WTC11 (cell line): ENCODE results near the gene FIZ1. TPM values are rescaled to one million over a fixed set of nuclear protein-coding genes. Genes with fewer than 3 reads are reported as not detected.

Source experiments
- ATAC-seq: fragments of 200-7000 bp; cut with Tn5 transposase; 2 replicates; pipeline ENCODE4 v1.10.0; 2021; ENCODE audit warnings: mild to moderate bottlenecking, moderate library complexity
- CTCF ChIA-PET: fragments of 300-600 bp; sonication (Branson Sonifier 250); formaldehyde crosslinking; loops from one replicate; lab custom pipeline; 2021; ENCODE audit warnings: antibody characterized with exemption; lab: Charles Lee
- POLR2A ChIA-PET: fragments of 350-600 bp; sonication (Branson Sonifier 250); formaldehyde crosslinking; loops from one replicate; lab custom pipeline; 2021; ENCODE audit warnings: antibody characterized with exemption; lab: Charles Lee
- DNase-seq: peaks from one replicate; pipeline ENCODE4 v3.0.0; 2021; ENCODE audit warnings: low spot score
- H3K27ac Mint-ChIP-seq: 2 replicates; pipeline ENCODE4 v1.8.0; 2021; ENCODE audit warnings: mixed read lengths
- H3K27me3 Mint-ChIP-seq: 2 replicates; pipeline ENCODE4 v1.8.0; 2021; ENCODE audit warnings: low read depth, mild to moderate bottlenecking, moderate library complexity, mixed read lengths
- H3K36me3 Mint-ChIP-seq: 2 replicates; pipeline ENCODE4 v1.8.0; 2021; ENCODE audit warnings: mixed read lengths
- H3K4me1 Mint-ChIP-seq: 2 replicates; pipeline ENCODE4 v1.8.0; 2022; ENCODE audit warnings: mixed read lengths
- H3K4me3 Mint-ChIP-seq: 2 replicates; pipeline ENCODE4 v1.8.0; 2021; ENCODE audit warnings: mild to moderate bottlenecking, moderate library complexity, mixed read lengths
- H3K9me3 Mint-ChIP-seq: 2 replicates; pipeline ENCODE4 v1.8.0; 2021; ENCODE audit warnings: mixed read lengths
- CBFB ChIP-seq: sonication (generic); formaldehyde crosslinking; IDR thresholded peaks from 2 replicates; pipeline ENCODE4 v1.8.1; 2022; ENCODE audit warnings: mild to moderate bottlenecking, low read depth, missing genetic modification reagents
- EMX1 ChIP-seq: fragments of 250-450 bp; sonication (Bioruptor Pico); IDR thresholded peaks from 2 replicates; pipeline ENCODE4 v1.8.0; 2021; ENCODE audit warnings: mild to moderate bottlenecking
- FOXP1 ChIP-seq: sonication (generic); formaldehyde crosslinking; IDR thresholded peaks from 2 replicates; pipeline ENCODE4 v1.8.0; 2022; ENCODE audit warnings: missing genetic modification reagents, mild to moderate bottlenecking, moderate library complexity, borderline replicate concordance
- NFYB ChIP-seq: sonication (generic); formaldehyde crosslinking; conservative IDR thresholded peaks from 2 replicates; pipeline ENCODE4 v1.8.0; 2022; ENCODE audit warnings: low read depth, missing genetic modification reagents
- OVOL2 ChIP-seq: fragments of 250-450 bp; sonication (Bioruptor Pico); IDR thresholded peaks from 2 replicates; pipeline ENCODE4 v1.9.0; 2021; ENCODE audit warnings: mild to moderate bottlenecking, borderline replicate concordance
- RELA ChIP-seq: sonication (generic); formaldehyde crosslinking; IDR thresholded peaks from 2 replicates; pipeline ENCODE4 v1.8.1; 2022; ENCODE audit warnings: missing genetic modification reagents, mild to moderate bottlenecking, borderline replicate concordance
- RORB ChIP-seq: fragments of 250-450 bp; sonication (Bioruptor Pico); IDR thresholded peaks from 2 replicates; pipeline ENCODE4 v1.9.0; 2021; ENCODE audit warnings: mild to moderate bottlenecking
- SOX15 ChIP-seq: fragments of 250-450 bp; sonication (Bioruptor Pico); IDR thresholded peaks from 2 replicates; pipeline ENCODE4 v1.9.0; 2021; ENCODE audit warnings: mild to moderate bottlenecking
- ZNF138 ChIP-seq: sonication (generic); formaldehyde crosslinking; conservative IDR thresholded peaks from 2 replicates; pipeline ENCODE4 v1.8.1; 2022; ENCODE audit warnings: mild to moderate bottlenecking, moderate library complexity, missing genetic modification reagents
- ZNF671 ChIP-seq: fragments of 250-450 bp; sonication (Bioruptor Pico); IDR thresholded peaks from 2 replicates; pipeline ENCODE4 v1.8.0; 2021; ENCODE audit warnings: mild to moderate bottlenecking
- total RNA-seq: library from RNA; stranded (reverse); gene quantifications from 3 replicates; pipeline ENCODE4 v1.2.3, GENCODE V29; 2021
- TF ChIP-seq, protein P1 (sequence below): fragments of 250-450 bp; sonication (Bioruptor Pico); conservative IDR thresholded peaks from 2 replicates; pipeline ENCODE4 v1.9.0; 2021; ENCODE audit warnings: mild to moderate bottlenecking
- TF ChIP-seq, protein P2 (sequence below): sonication (generic); formaldehyde crosslinking; IDR thresholded peaks from 2 replicates; pipeline ENCODE4 v1.8.0; 2023; ENCODE audit warnings: missing genetic modification reagents, mild to moderate bottlenecking, borderline replicate concordance
- TF ChIP-seq, protein P3 (sequence below): sonication (generic); formaldehyde crosslinking; IDR thresholded peaks from 2 replicates; pipeline ENCODE4 v1.8.1; 2022; ENCODE audit warnings: low read depth, mild to moderate bottlenecking, moderate library complexity, missing genetic modification reagents, borderline replicate concordance
- TF ChIP-seq, protein P4 (sequence below): sonication (generic); formaldehyde crosslinking; IDR thresholded peaks from 2 replicates; pipeline ENCODE4 v1.8.1; 2022; ENCODE audit warnings: low read depth, missing genetic modification reagents, borderline replicate concordance
- TF ChIP-seq, protein P5 (sequence below): sonication (generic); formaldehyde crosslinking; IDR thresholded peaks from 2 replicates; pipeline ENCODE4 v1.8.1; 2023; ENCODE audit warnings: mild to moderate bottlenecking, missing genetic modification reagents, borderline replicate concordance
- TF ChIP-seq, protein P6 (sequence below): sonication (generic); formaldehyde crosslinking; IDR thresholded peaks from 2 replicates; pipeline ENCODE4 v1.8.1; 2023; ENCODE audit warnings: mild to moderate bottlenecking, moderate library complexity, missing genetic modification reagents
- TF ChIP-seq, protein P7 (sequence below): fragments of 250-450 bp; sonication (Bioruptor Pico); IDR thresholded peaks from 2 replicates; pipeline ENCODE4 v1.9.0; 2021; ENCODE audit warnings: moderate library complexity, mild to moderate bottlenecking, inconsistent platforms, borderline replicate concordance

FIZ1 gene
- total RNA-seq, 1 experiment from 2014 or later: 20.1 TPM

DNA sequence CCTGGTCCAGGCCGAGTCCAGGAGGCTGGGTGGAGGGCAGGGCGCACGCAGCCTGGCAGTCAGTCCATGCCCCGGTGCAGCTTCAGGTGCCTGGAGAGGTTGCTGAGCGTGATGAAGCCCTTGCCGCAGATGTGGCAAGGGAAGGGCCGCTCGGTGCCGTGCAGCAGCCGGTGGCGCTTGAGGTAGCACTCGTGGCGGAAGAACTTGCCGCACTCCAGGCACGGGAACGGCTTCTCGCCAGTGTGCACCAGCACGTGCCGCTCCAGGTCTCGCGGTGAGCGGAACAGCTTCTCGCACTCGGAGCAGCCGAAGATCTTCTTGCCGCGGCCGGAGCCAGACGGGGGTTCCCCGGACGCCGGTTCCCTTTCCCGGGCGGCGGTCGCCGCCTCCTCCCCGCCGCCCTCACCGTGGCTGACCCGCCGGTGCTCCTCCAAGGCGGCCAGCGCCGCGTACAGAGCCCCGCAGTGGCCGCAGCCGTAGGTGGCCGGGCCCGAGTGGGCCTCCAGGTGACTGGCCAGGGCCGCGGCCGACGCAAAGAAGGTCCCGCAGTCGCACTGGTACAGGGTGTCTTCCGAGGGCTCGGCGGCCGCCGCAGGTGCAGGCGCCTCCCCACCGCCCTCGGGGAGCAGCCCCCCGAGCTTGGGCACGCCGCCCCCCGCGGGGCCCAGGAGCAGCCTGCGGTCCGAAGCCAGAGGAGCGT is 6.8 kb downstream of the FIZ1 start (continued):
- TF ChIP-seq, protein P1, sequence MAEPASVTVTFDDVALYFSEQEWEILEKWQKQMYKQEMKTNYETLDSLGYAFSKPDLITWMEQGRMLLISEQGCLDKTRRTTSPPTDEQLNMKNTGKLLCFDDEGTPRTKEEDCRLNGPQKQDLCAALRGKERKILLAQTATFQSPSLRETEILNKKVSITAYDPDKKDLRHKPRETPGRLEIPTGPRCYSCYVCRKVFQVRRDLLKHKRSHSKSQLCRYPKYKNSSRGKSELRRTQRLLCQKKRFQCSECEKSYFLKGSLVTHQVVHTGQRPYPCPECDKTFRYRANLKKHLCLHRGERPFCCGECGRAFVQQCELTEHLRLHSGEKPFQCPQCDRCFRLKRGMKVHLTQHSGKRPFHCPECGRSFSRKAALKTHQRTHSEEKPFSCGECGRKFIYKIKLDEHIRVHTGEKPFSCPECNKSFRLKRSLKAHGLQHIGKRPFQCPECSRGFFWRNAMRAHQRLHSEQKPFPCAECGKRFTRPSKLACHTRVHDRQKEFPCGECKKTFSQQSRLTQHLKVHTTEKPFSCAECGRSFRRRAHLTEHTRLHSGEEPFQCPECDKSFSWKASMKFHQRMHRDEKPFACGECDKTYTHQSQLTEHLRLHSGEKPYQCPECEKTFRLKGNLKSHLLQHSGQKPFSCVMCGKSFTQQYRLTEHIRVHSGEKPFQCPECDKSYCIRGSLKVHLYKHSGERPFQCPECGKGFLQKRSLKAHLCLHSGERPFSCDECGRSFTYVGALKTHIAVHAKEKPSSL (CRISPR knock-in tag): no peak
- no peak for TF ChIP-seq EMX1 (CRISPR knock-in tag)
- no peak for TF ChIP-seq FOXP1
- TF ChIP-seq, protein P2, sequence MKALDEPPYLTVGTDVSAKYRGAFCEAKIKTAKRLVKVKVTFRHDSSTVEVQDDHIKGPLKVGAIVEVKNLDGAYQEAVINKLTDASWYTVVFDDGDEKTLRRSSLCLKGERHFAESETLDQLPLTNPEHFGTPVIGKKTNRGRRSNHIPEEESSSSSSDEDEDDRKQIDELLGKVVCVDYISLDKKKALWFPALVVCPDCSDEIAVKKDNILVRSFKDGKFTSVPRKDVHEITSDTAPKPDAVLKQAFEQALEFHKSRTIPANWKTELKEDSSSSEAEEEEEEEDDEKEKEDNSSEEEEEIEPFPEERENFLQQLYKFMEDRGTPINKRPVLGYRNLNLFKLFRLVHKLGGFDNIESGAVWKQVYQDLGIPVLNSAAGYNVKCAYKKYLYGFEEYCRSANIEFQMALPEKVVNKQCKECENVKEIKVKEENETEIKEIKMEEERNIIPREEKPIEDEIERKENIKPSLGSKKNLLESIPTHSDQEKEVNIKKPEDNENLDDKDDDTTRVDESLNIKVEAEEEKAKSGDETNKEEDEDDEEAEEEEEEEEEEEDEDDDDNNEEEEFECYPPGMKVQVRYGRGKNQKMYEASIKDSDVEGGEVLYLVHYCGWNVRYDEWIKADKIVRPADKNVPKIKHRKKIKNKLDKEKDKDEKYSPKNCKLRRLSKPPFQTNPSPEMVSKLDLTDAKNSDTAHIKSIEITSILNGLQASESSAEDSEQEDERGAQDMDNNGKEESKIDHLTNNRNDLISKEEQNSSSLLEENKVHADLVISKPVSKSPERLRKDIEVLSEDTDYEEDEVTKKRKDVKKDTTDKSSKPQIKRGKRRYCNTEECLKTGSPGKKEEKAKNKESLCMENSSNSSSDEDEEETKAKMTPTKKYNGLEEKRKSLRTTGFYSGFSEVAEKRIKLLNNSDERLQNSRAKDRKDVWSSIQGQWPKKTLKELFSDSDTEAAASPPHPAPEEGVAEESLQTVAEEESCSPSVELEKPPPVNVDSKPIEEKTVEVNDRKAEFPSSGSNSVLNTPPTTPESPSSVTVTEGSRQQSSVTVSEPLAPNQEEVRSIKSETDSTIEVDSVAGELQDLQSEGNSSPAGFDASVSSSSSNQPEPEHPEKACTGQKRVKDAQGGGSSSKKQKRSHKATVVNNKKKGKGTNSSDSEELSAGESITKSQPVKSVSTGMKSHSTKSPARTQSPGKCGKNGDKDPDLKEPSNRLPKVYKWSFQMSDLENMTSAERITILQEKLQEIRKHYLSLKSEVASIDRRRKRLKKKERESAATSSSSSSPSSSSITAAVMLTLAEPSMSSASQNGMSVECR (CRISPR knock-in tag): no peak
- no peak for TF ChIP-seq OVOL2
- no peak for TF ChIP-seq SOX15 (CRISPR knock-in tag)
- no peak for TF ChIP-seq CBFB
- TF ChIP-seq RELA (CRISPR knock-in tag): no peak
- TF ChIP-seq ZNF138 (CRISPR knock-in tag): no peak
- TF ChIP-seq, protein P3, sequence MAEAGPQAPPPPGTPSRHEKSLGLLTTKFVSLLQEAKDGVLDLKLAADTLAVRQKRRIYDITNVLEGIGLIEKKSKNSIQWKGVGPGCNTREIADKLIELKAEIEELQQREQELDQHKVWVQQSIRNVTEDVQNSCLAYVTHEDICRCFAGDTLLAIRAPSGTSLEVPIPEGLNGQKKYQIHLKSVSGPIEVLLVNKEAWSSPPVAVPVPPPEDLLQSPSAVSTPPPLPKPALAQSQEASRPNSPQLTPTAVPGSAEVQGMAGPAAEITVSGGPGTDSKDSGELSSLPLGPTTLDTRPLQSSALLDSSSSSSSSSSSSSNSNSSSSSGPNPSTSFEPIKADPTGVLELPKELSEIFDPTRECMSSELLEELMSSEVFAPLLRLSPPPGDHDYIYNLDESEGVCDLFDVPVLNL: no peak
- TF ChIP-seq, protein P4, sequence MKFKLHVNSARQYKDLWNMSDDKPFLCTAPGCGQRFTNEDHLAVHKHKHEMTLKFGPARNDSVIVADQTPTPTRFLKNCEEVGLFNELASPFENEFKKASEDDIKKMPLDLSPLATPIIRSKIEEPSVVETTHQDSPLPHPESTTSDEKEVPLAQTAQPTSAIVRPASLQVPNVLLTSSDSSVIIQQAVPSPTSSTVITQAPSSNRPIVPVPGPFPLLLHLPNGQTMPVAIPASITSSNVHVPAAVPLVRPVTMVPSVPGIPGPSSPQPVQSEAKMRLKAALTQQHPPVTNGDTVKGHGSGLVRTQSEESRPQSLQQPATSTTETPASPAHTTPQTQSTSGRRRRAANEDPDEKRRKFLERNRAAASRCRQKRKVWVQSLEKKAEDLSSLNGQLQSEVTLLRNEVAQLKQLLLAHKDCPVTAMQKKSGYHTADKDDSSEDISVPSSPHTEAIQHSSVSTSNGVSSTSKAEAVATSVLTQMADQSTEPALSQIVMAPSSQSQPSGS (CRISPR knock-in tag): no peak
- TF ChIP-seq, protein P5, sequence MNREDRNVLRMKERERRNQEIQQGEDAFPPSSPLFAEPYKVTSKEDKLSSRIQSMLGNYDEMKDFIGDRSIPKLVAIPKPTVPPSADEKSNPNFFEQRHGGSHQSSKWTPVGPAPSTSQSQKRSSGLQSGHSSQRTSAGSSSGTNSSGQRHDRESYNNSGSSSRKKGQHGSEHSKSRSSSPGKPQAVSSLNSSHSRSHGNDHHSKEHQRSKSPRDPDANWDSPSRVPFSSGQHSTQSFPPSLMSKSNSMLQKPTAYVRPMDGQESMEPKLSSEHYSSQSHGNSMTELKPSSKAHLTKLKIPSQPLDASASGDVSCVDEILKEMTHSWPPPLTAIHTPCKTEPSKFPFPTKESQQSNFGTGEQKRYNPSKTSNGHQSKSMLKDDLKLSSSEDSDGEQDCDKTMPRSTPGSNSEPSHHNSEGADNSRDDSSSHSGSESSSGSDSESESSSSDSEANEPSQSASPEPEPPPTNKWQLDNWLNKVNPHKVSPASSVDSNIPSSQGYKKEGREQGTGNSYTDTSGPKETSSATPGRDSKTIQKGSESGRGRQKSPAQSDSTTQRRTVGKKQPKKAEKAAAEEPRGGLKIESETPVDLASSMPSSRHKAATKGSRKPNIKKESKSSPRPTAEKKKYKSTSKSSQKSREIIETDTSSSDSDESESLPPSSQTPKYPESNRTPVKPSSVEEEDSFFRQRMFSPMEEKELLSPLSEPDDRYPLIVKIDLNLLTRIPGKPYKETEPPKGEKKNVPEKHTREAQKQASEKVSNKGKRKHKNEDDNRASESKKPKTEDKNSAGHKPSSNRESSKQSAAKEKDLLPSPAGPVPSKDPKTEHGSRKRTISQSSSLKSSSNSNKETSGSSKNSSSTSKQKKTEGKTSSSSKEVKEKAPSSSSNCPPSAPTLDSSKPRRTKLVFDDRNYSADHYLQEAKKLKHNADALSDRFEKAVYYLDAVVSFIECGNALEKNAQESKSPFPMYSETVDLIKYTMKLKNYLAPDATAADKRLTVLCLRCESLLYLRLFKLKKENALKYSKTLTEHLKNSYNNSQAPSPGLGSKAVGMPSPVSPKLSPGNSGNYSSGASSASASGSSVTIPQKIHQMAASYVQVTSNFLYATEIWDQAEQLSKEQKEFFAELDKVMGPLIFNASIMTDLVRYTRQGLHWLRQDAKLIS: no peak

DNA sequence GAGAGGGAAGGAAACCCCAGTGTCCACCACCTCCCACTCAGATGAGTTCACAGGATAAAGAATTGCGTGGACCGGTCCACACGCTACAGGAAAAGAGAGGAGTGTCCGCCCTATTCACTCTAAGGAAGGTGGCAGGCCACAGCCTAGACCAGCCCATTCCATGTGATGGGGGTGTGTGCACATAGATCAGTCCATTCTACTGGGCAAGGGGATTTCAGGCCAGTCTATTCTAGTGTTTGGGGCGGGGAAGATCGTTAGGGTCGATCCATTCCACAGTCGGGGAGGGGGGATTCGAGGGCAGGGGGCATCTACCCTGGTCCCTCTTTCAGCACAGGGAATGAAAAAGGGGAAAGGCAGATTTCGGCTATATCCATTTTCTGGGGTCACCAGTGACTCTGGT is 7.8 kb downstream of the FIZ1 start:
- peak; percentile 55 for DNase-seq
- H3K27ac Mint-ChIP-seq: no peak overlapping the region
- H3K4me1 Mint-ChIP-seq: peaks cover 27% of the 10 kb centered on the region
- ATAC-seq: peak; percentile 22
- no peaks in the 10 kb centered on the region for H3K9me3 Mint-ChIP-seq
- CTCF ChIA-PET: interaction anchor here (0.9 kb wide), 1 partner anchor 88 kb away, joined by 3 read pairs; no protein-coding TSS in a partner anchor
- POLR2A ChIA-PET: no interaction called here
- H3K4me3 Mint-ChIP-seq: no peak overlapping the region
- peaks cover 11% of the 10 kb centered on the region for H3K27me3 Mint-ChIP-seq
- H3K36me3 Mint-ChIP-seq: peaks cover 20% of the 10 kb centered on the region
- TF ChIP-seq RORB (CRISPR knock-in tag): no peak
- TF ChIP-seq, protein P6, sequence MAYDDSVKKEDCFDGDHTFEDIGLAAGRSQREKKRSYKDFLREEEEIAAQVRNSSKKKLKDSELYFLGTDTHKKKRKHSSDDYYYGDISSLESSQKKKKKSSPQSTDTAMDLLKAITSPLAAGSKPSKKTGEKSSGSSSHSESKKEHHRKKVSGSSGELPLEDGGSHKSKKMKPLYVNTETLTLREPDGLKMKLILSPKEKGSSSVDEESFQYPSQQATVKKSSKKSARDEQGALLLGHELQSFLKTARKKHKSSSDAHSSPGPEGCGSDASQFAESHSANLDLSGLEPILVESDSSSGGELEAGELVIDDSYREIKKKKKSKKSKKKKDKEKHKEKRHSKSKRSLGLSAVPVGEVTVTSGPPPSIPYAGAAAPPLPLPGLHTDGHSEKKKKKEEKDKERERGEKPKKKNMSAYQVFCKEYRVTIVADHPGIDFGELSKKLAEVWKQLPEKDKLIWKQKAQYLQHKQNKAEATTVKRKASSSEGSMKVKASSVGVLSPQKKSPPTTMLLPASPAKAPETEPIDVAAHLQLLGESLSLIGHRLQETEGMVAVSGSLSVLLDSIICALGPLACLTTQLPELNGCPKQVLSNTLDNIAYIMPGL (CRISPR knock-in tag): no peak
- TF ChIP-seq ZNF671 (CRISPR knock-in tag): no peak
- no peak for TF ChIP-seq NFYB
- TF ChIP-seq, protein P7, sequence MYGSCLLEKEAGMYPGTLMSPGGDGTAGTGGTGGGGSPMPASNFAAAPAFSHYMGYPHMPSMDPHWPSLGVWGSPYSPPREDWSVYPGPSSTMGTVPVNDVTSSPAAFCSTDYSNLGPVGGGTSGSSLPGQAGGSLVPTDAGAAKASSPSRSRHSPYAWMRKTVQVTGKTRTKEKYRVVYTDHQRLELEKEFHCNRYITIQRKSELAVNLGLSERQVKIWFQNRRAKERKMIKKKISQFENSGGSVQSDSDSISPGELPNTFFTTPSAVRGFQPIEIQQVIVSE (CRISPR knock-in tag): no peak
